Stimulated activated CD4-positive, alpha-beta T cell treated with anti-CD3 and anti-CD28 coated beads, Interleukin-2, amount 100 ng/mL, for 4 hours (primary cell): ENCODE data around the gene GSTK1.
"Not testable (repeated sequence)": the region's sequence is repeated elsewhere in the genome, so short reads cannot be mapped to it uniquely, and the experiment has no call there.

ENCODE experiments used
- DNase-seq: peaks from one replicate; pipeline ENCODE4 v3.0.0-alpha.2; 2020; ENCODE audit warnings: low read depth

GSTK1 gene

GRCh38 chr7:143263266-143264195 is at the start of gene GSTK1:
GSTK1 (plus strand) TSS chr7:143263441; CDS start chr7:143263514, 73 bp downstream.
- peak; percentile 77 for DNase-seq

- not testable (repeated sequence) for DNase-seq
Observed at GRCh38 chr7:143213478-143213877, 49.8 kb upstream of the GSTK1 start.

GRCh38 chr7:143214789-143215679 is 48.2 kb upstream of the GSTK1 start:
- peak; percentile 36 for DNase-seq

- DNase-seq = no peak
Observed at GRCh38 chr7:143216151-143216550, 47.1 kb upstream of the GSTK1 start.

- no peak for DNase-seq
Observed at GRCh38 chr7:143216686-143217085, 46.6 kb upstream of the GSTK1 start.

GRCh38 chr7:143217806-143218205 is 45.4 kb upstream of the GSTK1 start:
- no peak for DNase-seq

GRCh38 chr7:143221286-143221685 is 42.0 kb upstream of the GSTK1 start:
- no peak for DNase-seq

GRCh38 chr7:143221737-143222136 is 41.5 kb upstream of the GSTK1 start, which contains the start of gene TAS2R40:
TAS2R40 (plus strand) TSS chr7:143222037; CDS start chr7:143222079, 42 bp downstream.
- DNase-seq = no peak

GRCh38 chr7:143222782-143223181 is 40.5 kb upstream of the GSTK1 start:
- no peak for DNase-seq

GRCh38 chr7:143223784-143224183 is 39.5 kb upstream of the GSTK1 start:
- no peak for DNase-seq

- no peak for DNase-seq
Observed at GRCh38 chr7:143225047-143225446, 38.2 kb upstream of the GSTK1 start.

GRCh38 chr7:143227806-143228205 is 35.4 kb upstream of the GSTK1 start:
- DNase-seq = no peak

GRCh38 chr7:143229054-143229790 is 34.0 kb upstream of the GSTK1 start:
- no peak for DNase-seq

GRCh38 chr7:143230602-143231457 is 32.4 kb upstream of the GSTK1 start:
- DNase-seq = no peak

- DNase-seq = no peak
Observed at GRCh38 chr7:143233816-143234532, 29.3 kb upstream of the GSTK1 start.

GRCh38 chr7:143234533-143234875 is 28.7 kb upstream of the GSTK1 start:
- no peak for DNase-seq

GRCh38 chr7:143235561-143235960 is 27.7 kb upstream of the GSTK1 start:
- no peak for DNase-seq

- no peak for DNase-seq
Observed at GRCh38 chr7:143236408-143236990, 26.7 kb upstream of the GSTK1 start.

GRCh38 chr7:143237366-143237765 is 25.9 kb upstream of the GSTK1 start:
- DNase-seq = no peak
